ENCODE data around the gene MT4.

The MT4 gene

GRCh38 chr16:56603589-56603988 lies 38.7 kb downstream of the MT4 start:
- DNase-seq (ENCODE audit: low read depth in 2 of 2): no peak

- DNase-seq (ENCODE audit: low read depth in 2 of 2): no peak
Measured at GRCh38 chr16:56604966-56605365, 40.1 kb downstream of the MT4 start.

GRCh38 chr16:56605475-56605874 lies 40.6 kb downstream of the MT4 start:
- no peak for DNase-seq (ENCODE audit: low read depth in 2 of 2)

- no peak for DNase-seq (ENCODE audit: low read depth in 2 of 2)
Measured at GRCh38 chr16:56606071-56606475, 41.2 kb downstream of the MT4 start.

- DNase-seq (ENCODE audit: low read depth in 2 of 2): no peak
Measured at GRCh38 chr16:56606476-56607108, 41.7 kb downstream of the MT4 start.

GRCh38 chr16:56607109-56607618 lies 42.3 kb downstream of the MT4 start:
- DNase-seq (ENCODE audit: low read depth in 2 of 2): no peak

- DNase-seq (ENCODE audit: low read depth in 2 of 2): no peak
Measured at GRCh38 chr16:56607675-56608042, 42.8 kb downstream of the MT4 start.

GRCh38 chr16:56608043-56608875 lies 43.4 kb downstream of the MT4 start, which contains the start of gene MT2A:
Gene MT2A, plus strand, starts transcription at chr16:56608584. Its CDS starts 72 bp downstream, at chr16:56608656.
- peak; percentile 70 for DNase-seq (ENCODE audit: low read depth in 2 of 2)

- no peak for DNase-seq (ENCODE audit: low read depth in 2 of 2)
Measured at GRCh38 chr16:56608876-56609462, 44.1 kb downstream of the MT4 start.

GRCh38 chr16:56609463-56609921 lies 44.6 kb downstream of the MT4 start:
- DNase-seq (ENCODE audit: low read depth in 2 of 2): peak in 1 of 2 donors; percentile 62

- DNase-seq (ENCODE audit: low read depth in 2 of 2): peak; percentile 38 to 74
Measured at GRCh38 chr16:56610017-56610608, 45.2 kb downstream of the MT4 start.

GRCh38 chr16:56610609-56611111 lies 45.8 kb downstream of the MT4 start:
- DNase-seq (ENCODE audit: low read depth in 2 of 2): no peak

GRCh38 chr16:56611281-56611833 lies 46.5 kb downstream of the MT4 start:
- no peak for DNase-seq (ENCODE audit: low read depth in 2 of 2)

GRCh38 chr16:56613706-56614105 lies 48.8 kb downstream of the MT4 start:
- DNase-seq (ENCODE audit: low read depth in 2 of 2): no peak

- DNase-seq (ENCODE audit: low read depth in 2 of 2): no peak
Measured at GRCh38 chr16:56614549-56614991, 49.7 kb downstream of the MT4 start.

GRCh38 chr16:56615353-56615752 lies 50.5 kb downstream of the MT4 start:
- no peak for DNase-seq (ENCODE audit: low read depth in 2 of 2)

- DNase-seq (ENCODE audit: low read depth in 2 of 2): no peak
Measured at GRCh38 chr16:56616608-56617211, 51.8 kb downstream of the MT4 start.

GRCh38 chr16:56617212-56618085 lies 52.6 kb downstream of the MT4 start:
- DNase-seq (ENCODE audit: low read depth in 2 of 2): no peak

- no peak for DNase-seq (ENCODE audit: low read depth in 2 of 2)
Measured at GRCh38 chr16:56618138-56618537, 53.3 kb downstream of the MT4 start.
